ENCODE measurements around the gene GRIPAP1.
A peak's percentile ranks its signal among the peaks of the same experiment; 100 is the strongest.
"Not testable (repeated sequence)": the region's sequence is repeated elsewhere in the genome, so short reads cannot be mapped to it uniquely, and the experiment has no call there.

Gene GRIPAP1

DNA sequence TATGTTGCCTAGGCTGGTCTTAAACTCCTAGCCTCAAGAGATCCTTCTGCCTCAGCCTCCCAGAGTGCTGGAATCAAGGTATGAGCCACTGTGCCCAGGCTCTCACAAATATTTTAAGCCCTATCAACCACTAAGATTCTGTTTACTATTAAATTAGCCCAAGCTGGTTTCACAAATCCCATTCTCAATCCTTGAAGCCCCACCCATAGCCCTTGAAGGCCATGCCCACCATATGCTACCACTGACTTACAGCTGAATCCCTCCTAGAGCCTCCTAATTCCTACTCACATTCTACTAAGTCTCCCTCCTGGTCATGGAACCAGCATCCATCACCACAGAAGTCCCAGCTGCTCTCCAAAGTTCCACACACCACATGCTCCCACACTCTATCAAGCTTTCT is 9.7 kb downstream of the GRIPAP1 start:
- no peak for DNase-seq

DNA sequence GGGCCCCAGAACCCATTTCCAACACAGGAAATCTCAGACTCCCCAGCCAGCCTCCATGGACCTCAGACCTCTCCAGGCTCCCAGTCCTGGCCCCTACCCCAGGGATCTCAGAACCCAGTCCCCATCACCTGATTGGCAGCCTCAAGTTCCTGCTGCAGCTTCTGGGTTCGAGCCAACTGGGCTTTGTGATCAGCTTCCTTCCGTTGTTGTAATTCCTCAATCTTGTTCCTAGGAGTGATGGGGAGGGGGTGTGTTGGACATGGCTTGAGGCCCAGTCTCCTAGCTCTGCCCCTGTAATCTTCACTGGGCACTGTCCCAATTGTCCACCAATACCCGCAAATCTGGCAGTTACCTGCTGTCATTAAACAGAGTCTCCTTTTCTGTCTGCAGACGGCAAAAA is 12.6 kb downstream of the GRIPAP1 start:
- DNase-seq = no peak

DNA sequence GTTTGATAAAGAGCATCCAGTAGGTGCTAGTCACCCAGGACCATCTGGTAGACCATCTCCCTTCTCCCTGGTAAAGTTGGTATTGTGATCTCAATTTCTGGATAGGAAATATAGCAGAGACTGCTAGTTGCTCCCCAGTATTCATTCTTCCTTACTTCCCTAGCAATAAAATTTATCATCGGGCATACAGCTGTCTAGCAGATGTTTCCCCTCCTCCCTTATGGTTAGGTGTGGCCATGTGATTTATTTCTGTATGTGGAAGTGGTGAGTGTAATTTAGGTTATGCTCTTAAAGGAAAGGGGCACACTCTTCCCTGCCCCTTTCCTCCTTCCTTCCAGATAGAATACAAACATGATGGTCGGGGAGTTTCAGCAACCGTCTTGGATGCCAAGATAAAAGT is 18.2 kb downstream of the GRIPAP1 start:
- DNase-seq = no peak

DNA sequence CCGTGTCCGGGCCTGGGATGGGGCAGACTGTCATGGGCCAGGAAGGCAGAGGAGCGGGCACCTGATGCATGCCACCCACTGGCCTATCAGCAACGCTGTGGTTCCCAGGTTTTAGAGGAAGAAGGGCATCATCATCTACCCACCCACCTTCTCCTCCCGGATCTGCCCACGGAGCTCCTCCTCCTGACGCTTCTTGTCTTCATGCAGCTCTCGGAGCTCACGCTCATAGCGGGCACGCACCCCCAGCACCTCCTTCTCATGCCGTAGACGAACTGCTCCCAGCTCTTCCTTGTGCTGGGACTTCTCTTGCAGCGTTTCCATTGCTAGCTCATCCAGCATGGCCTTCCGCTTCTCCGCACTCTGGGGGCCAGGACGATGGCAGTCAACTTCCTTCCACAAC is 19.0 kb downstream of the GRIPAP1 start:
- no peak for DNase-seq

DNA sequence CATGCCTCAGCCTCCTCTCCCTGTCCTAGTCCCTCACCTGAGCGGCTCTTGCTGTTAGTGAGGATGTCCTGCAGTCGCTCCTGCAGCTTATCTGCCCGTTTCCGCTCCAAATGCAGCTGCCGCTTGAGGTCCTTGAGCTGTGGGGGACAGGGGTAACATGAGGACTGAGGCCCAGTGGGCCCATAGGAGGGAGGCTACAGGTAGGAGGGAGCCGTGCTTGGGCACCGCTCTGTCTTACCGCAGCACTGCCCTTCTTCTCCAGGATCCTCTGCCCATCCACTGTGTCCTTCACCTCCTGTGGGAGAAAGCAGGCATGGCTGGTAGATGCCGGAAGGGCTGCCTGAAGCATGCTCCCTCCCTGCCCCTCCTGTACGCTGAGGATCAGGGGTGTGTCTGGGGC is 20.9 kb downstream of the GRIPAP1 start:
- no peak for DNase-seq

DNA sequence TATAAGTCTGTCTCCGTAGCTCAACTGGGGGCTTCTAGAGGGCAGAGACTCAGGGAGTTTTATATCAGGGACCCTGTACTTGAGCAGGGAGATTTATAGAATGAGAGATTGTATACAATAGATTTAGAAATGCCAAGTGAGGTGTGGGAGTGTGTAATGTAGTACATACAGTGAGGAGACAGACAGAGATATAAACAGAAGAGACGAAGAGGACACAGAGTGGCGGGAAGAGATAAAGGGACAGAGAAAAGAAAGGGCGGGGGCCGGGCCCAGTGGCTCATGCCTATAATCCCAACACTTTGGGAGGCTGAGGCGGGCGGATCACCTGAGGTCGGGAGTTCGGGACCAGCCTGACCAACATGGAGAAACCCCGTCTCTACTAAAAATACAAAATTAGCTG is 21.7 kb downstream of the GRIPAP1 start:
- not testable (repeated sequence) for DNase-seq

DNA sequence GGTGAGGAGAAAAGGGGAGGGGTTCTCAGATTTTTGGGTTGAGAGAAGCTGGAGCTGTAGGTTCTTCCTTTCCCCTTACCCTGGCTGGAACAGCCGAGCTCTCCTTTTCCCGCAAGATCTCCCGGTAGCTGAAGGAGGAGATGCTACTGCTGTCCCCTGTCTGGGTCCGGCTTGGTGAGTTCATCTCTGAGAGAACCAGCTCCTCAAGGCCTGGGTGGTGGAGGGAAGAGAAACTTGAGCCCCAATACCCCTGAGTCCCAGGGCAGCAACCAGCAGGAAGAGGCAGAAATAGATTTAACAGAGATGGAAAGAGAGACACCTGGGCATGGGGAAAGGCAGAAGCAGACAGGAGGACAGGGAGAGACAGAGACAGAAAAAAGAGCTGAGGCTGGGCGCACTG is 23.8 kb downstream of the GRIPAP1 start:
- no peak for DNase-seq

DNA sequence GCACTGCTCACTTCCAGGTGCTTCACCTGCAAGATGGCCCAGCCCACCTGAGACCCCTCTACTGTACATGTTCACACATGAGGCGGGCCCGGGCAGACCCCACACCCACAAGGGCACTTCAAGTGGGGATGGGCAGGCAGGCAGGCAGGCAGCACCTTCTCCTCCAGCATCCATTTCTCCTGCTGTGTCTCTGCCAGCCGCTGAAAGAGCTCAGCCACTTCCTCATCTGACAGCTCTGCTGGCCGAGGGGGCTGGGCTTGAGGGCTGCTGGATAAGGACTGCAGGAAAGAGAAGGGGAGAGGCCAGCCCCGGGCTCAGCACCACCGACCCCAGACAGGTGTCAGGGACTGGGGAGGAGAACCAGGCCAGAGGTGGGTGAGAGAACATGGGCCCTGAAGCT is 26.0 kb downstream of the GRIPAP1 start:
- DNase-seq = no peak

DNA sequence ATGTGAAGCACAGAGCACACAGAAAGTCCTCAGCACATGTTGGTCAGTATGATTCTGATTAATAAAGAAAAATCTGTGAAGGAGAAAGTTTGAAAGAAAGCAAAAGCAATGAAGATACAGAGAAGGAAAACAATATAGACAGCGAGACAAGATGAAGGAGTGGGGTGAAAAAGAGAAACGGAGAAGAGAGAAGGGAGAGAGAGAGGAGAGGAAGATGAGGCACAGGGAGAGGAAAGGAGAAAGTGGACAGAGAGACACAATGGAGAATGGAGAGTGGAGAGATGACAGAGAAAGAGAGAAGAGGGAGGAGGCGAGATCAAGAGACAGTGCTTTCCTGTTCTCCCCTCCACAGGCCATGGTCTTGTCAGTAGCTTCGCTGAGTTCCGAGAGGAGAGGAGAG is 26.5 kb downstream of the GRIPAP1 start:
- DNase-seq = no peak

DNA sequence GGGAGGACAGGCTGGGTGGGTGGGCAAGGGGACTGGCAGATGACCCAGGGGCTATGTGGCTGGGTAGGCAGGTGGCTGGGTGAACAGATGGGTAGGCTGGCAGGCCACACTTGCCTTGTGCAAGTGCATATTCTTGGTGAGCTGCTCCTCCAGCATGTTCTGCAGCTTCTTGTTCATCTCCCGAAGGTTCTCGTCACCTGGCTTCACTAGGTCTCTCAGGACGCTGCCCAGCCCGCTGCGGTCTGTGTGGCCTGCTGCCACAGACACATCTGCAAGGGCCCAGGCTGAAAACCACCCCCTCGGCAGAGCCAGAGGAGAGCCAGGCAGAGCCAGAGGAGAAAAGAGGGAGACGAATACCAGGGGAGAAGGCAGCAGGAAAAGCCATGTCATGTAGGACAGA is 27.0 kb downstream of the GRIPAP1 start:
- DNase-seq = no peak

DNA sequence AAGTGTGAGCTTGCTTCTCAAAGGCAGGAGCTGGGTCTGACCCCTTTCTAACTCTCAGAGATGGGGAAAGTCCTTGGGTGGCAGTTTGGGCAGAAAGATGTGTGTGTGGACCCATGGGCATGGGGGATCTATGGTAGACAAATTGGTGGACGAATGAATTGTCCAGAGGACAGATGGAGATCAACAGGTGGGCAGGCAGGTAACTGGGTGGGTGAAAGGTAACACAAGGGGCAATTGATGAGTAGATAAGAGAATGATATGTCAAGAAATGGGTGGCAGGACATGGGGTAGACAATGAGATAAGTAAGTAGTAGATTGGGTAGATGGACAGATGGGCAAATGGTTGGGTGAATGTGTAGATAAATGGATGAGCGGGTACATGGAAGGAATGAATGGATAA is 27.5 kb downstream of the GRIPAP1 start:
- no peak for DNase-seq

DNA sequence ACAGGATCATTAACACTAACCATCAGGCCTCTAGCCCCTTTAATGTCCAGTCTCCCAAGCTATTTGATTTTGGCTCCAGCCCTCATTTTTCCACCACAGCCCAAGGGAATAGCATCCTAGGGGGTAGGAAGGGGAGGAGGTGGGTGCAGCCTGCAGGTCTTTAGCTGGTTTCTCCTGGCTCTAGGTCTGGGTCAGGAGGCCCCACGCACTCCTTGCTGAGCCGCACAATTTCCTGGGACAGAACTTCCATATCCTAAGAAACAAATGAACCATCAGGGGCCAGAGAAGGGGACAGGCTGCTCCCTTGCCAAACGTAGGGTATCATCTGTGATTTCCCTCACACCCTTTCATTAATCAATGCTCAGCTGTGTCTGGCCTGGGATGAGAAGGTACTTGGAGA is 28.0 kb downstream of the GRIPAP1 start:
- no peak for DNase-seq

DNA sequence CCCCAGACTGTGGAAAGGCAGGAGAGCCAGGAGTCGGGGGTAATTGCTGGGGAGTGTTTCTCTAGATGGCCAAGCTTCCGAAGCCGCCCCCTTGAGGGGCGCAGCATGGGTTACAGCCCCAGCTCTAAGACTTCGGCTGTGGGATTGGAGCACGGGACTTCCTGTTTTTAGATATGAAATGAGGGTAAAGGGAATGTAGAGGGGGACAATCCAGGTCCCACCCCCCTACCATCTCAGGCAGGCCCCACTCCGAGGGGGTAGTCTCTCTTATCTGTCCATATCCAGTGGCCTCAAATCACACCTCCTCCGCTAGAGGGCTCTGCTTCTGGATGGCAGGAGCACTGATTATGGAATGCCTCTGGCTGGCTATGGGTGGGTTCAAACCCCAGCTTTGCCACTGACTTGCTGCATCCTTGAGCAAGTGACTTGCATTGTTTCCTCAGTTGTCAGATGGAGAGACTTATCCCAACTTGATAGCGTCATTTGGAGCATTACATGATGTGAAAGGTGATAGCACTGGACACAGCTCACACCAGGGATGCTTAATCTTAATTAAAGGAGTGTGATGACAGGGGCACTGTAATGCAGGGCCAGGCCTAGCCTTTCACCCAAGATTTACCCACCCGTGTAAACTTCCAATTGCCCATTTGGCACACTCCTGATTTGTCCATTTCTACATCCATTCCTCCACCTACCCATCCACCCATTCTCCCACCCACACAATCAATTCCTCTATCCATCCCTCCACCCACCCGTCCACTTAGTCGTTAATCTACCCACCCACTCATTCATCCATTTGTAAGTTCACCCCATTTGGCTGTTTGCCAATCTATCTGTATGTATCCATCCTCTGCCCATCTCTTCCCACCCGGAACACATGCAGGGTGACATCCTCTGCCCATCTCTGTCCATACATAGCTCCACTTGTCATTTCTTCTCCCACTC is 29.6 kb downstream of the GRIPAP1 start:
- DNase-seq = peak; percentile 57

DNA sequence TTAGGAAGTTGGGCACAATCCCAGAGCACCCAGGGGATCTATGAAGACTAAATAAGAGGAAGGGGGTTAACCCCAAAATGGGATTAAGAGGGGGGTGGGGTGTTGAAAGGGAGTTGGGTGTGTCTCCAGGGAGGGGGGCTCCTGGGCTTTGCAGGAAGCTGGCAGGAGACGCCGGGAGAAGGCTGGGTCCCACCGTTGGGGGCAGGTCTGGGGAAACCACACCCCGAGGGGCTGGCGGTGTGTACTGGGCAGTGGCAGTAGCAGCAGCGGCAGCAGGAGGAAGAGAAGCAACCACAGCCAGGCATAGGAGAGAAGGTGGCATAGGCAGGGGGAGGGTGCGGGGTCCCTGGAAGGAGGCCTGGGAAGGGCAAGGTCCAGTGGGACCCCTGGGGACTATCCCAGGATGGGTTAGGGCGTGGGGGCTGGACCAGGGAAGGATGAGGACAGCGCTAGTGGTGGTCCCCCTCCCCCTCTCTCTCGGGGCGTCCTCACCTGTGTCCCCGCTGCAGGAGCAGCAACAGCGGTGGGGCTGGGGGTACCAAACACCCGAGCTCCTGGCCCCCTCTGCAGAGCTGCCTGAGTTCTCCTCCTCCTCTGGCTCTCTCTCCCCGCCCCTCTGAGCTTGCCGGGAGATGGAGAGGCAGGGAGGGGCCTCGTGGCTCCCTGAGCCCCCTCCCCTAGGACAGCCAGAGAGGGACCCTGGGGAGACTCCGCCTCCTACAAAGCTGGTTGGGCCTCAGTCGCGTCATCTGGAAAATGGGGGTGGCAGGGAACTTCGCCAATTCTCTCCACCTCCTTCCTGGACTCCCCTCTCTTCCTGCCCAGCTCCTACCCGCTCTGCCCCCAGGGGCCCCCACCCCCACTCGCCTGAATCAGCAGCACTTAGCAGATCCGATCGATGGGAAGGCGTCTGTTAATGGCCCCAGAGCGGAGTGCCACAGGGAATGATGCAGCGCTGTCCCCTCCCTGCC is 30.5 kb downstream of the GRIPAP1 start, which contains the start of gene KCND1:
Gene KCND1 (minus strand): TSS at position 596 of the 971 bp plus-strand sequence. CDS start 1,573 bp downstream, outside the sequence.
- peak; percentile 74 for DNase-seq

DNA sequence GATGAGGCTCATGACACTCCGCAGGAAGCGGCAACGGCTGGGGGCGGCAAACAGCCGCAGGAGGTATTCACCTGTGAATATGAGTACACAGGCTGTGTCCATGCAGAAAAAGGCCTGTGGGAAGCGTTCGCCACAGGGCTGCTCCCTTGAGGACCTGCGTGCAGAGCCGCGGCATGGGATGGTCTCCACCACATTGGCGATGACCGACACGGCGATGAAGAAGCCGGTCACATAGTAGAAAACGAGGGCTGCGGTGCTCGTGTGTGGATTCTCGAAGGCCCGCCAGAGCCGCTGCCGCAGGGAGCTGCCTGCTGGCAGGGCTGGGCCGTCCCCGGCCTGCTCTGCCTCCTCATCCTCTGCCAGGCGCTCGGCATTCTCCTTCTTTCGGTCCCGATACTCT is 32.6 kb downstream of the GRIPAP1 start:
- no peak for DNase-seq

DNA sequence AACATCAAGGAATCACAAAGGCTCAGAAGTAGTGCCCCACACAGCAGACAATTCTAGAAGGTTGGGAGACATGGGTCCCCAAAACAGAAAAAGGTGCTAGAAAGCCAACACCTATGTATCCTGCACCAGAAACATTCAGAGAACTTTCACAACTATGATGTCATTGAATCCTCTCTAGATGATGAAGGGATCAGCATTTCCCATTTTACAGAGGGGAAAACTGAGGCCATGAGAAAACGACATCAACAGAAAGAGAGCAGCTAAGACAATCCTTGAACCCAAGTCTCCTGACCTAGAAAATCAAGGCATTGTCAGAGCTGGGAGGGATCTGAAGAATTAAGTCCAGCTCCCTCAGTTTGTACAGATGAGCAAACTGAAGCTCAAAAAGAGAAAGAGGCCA is 33.7 kb downstream of the GRIPAP1 start:
- DNase-seq = no peak

DNA sequence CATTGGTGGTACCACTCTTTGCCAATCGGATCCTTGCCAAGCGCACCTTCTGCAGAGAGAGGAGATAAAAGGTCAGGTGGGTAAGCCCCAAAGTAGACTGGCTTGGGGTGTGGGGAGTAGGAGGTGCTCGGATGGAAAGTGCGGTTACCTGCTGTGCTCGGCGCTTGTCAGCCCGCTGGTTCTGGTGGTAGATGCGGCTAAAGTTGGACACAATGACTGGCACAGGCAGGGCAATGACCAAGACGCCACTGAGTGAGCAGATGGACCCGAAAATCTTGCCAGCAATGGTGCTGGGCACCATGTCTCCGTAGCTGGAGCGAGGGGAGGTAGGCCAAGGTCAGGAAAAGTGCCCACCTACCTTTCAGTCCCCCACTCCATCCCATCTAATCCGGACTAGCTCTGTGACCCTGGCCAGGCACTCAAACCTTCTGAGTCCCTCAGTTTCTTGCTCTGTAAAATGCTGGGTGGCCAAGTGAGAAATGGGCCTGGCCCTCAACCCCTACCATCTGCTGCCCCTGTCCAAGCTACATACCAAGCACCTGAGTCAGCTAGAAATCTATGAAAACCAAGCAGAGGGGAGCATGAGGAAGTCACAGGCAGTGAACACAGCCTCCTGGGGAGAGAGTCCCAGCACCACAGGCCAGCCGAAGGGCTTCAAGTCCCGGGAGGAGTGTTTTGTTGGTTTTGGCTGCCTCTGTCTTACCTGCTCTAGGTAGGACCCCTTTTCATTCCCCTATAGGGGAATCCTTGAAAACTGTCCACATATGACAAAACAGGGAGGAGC is 35.1 kb downstream of the GRIPAP1 start:
- peak; percentile 48 for DNase-seq

DNA sequence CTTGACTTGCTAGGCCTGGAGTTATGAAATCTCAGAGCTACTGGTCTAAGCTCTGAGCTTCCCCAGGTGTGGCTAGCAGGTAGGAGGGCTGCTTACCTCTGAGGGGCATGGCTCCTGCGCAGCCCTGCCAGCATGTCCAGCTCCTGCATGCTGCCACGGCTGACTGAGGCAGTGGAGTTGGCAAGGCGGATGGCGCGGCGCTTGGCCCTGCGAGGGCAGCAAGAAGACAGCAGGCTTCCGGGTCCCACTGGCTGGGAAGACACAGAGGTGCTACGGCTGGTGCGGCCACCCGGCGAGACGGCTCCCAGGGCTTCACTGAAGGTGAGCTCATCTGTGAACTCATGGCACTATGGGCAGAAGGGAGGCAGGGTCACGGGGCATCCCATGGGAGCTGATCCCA is 36.1 kb downstream of the GRIPAP1 start:
- no peak for DNase-seq

DNA sequence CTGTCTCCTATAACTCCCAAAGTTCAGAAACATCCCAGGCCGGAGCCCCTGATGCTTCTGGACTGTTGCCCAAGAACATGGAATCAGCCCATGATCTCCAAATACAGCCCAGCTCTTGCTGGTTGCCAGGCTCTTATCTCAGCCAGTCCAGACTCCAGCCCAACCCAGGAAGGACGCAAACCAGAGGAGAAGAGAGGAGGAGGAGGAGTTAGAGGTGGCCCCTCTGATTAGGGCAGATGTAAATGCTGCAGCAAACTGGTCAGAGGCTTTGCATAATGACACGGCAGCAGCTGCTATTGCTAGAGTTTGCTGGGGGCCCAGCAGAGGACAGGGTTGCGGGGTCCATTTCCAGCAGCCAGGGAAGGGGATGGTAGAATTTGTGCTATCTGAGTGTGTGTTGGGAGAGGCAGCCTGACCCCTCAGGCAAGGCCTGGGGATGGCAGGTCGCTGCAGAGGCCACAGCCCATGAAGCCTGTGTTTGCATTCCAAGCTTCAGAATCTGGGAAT is 40.4 kb downstream of the GRIPAP1 start:
- DNase-seq = no peak

DNA sequence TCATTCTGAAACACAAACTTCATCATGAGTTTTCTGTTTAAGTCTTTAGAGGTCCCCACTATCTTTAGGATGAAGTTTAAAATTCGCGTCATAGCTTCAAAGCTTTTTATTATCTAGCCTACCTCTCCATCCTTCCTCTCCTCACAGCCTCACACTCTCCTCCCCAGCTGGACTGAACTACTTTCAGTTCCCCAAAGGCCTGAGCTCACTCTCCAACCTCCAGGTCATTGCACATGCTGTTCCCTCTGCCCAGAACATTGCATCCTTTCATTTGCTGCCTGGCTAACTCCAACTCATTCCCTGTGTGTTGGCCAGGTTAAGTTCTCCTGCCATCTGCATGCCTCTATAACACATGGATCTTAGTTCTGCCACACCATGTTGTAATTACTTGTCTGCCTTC is 41.8 kb downstream of the GRIPAP1 start:
- DNase-seq = no peak

DNA sequence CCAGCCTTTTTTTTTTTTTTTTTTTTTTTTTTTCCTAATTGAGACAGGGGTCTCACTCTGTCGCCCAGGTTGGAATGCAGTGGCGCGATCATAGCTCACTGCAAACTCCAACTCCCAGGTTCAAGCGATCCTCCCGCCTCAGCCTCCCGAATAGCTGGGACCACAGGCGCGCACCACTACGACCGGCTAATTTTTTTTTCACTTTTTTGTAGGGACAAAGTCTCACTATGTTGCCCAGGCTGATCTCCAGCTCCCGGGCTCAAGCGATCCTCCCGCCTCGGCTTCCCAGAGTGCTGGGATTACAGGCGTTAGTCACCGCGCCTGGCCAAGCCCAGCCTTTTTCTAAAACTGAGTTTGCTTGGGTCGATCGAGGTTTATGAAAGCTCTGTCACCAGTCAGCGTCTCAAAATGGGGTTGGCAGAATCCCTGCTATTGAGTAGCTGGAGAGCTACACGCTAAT is 43.4 kb downstream of the GRIPAP1 start:
- DNase-seq = peak; percentile 60

All from fibroblast of upper back skin (primary cell).